Suprapubic skin (tissue), 3 donors: Measurements from ENCODE around the gene FSTL4.

Experiments
- CTCF ChIP-seq, 2 donors: fragments of 200-600 bp in 1 of 2; fragments of 450-650 bp in 1 of 2; sonication (generic) in 1 of 2; IDR thresholded peaks; one replicate each; pipeline ENCODE4 v1.5.1; 2016 to 2019; ENCODE audit warnings: antibody characterized with exemption in 2 of 2, mild to moderate bottlenecking in 1 of 2, moderate library complexity in 1 of 2
- POLR2A ChIP-seq, 2 donors: fragments of 450-650 bp; IDR thresholded peaks; one replicate each; pipeline ENCODE4 v1.6.1; 2017; ENCODE audit warnings: antibody characterized with exemption in 2 of 2, mild to moderate bottlenecking in 2 of 2, moderate library complexity in 2 of 2

DNA sequence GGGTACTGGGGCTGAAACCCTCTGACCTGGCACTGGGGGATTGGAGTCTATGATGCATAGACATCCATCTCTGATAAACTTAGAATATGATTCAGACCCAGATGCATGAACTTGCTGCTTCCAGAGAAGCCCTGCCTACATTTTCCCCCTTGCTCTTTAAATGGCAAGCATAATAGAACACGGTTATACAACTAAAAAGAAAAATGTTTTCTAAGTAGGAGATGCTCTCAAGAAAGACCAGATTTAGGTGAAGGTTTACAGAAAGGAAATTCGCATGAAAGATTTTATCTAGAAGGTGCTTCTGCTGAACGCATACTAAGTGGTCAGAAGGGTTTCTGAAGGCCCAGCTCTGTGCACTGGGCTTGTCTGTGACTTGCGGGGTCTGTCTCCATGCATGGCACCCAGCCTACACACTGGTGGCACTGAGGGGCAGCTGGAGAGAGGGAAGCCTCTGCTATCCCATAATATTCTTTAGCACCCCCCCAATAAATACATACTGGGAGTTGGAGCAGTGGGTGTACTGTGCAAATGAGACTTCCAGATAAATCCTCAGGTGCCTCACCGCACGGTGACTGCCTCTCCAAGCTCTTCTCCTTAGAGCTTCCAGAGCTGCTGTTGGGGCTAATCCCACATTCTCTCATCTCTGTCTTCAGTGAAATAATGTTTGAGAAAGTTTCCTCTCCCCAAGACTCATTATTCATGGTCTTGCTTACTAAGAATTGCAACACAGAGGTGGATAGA, 114.6 kb downstream of the FSTL4 start:
- TF ChIP-seq CTCF (IDR thresholded peaks at IDR 0.05) (no peak), POLR2A (IDR thresholded peaks at IDR 0.05) (no peak)
